ENCODE data around the gene KCNMB1.

DNA sequence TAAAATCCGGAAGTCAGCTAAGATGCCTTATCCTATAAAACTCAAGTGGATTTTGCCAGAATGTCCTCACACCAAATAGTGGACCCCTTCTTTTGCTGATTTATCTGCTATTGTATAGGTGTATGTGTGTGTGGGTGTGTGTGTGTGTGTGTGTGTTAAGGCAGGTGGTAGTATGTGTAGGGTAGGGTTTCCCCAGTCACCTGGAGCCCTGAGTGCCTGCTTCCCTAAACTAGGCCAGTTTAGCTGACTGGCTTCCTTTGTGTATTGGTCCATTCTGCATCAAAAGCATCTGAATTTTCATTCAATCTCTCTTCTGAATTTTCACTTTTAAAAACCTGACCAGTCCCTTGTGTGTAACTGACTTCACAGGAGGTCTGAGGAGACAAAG, 49.4 kb downstream of the KCNMB1 start:
- TF ChIP-seq EZH2phosphoT487 (IDR thresholded peaks at IDR 0.05; ENCODE audit: borderline replicate concordance), result no peak
- TF ChIP-seq, protein P1, sequence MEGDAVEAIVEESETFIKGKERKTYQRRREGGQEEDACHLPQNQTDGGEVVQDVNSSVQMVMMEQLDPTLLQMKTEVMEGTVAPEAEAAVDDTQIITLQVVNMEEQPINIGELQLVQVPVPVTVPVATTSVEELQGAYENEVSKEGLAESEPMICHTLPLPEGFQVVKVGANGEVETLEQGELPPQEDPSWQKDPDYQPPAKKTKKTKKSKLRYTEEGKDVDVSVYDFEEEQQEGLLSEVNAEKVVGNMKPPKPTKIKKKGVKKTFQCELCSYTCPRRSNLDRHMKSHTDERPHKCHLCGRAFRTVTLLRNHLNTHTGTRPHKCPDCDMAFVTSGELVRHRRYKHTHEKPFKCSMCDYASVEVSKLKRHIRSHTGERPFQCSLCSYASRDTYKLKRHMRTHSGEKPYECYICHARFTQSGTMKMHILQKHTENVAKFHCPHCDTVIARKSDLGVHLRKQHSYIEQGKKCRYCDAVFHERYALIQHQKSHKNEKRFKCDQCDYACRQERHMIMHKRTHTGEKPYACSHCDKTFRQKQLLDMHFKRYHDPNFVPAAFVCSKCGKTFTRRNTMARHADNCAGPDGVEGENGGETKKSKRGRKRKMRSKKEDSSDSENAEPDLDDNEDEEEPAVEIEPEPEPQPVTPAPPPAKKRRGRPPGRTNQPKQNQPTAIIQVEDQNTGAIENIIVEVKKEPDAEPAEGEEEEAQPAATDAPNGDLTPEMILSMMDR (conservative IDR thresholded peaks at IDR 0.05; ENCODE audit: low read length), result no peak

Measured in Loucy (cell line).